Astrocyte of the spinal cord (primary cell): ENCODE results near the gene KRTAP5-10.
"Not testable (repeated sequence)": the region's sequence is repeated elsewhere in the genome, so short reads cannot be mapped to it uniquely, and the experiment has no call there.

Source experiments
- DNase-seq: peaks from one replicate; pipeline ENCODE4 v3.0.0; 2011; ENCODE audit warnings: low read depth, low spot score
- H3K4me3 ChIP-seq: 2 replicates; pipeline ENCODE4 v1.5.1; 2011; ENCODE audit warnings: low read depth, mild to moderate bottlenecking, low read length, moderate library complexity
- CTCF ChIP-seq: IDR thresholded peaks from 2 replicates; pipeline ENCODE4 v1.5.1; 2012; ENCODE audit warnings: low read depth, mild to moderate bottlenecking, low read length, inconsistent platforms
- in situ Hi-C: cut with HindIII; loops from 2 replicates; pipeline ENCODE4 v1.10.0; 2017; ENCODE audit warnings: low sequenced_read_pairs

Gene KRTAP5-10

GRCh38 chr11:71538666-71538990 lies 26.7 kb upstream of the KRTAP5-10 start:
- no peak for TF ChIP-seq CTCF
- H3K4me3 ChIP-seq: no peak overlapping the region
- DNase-seq: no peak
- in situ Hi-C loops: no loop called here

- in situ Hi-C loops: no loop called here
- no peak overlapping the region for H3K4me3 ChIP-seq
- DNase-seq: no peak
- TF ChIP-seq CTCF: no peak
Measured at GRCh38 chr11:71539017-71539416, 26.3 kb upstream of the KRTAP5-10 start.

GRCh38 chr11:71539971-71540370 lies 25.4 kb upstream of the KRTAP5-10 start:
- DNase-seq, H3K4me3 ChIP-seq, in situ Hi-C loops: not testable (repeated sequence)

GRCh38 chr11:71540521-71541304 lies 24.6 kb upstream of the KRTAP5-10 start:
- DNase-seq, in situ Hi-C loops, H3K4me3 ChIP-seq: not testable (repeated sequence)

GRCh38 chr11:71542382-71542781 lies 23.0 kb upstream of the KRTAP5-10 start:
- in situ Hi-C loops: no loop called here
- H3K4me3 ChIP-seq: no peak overlapping the region
- TF ChIP-seq CTCF: no peak
- no peak for DNase-seq

- in situ Hi-C loops: no loop called here
- TF ChIP-seq CTCF: no peak
- no peak overlapping the region for H3K4me3 ChIP-seq
- DNase-seq: no peak
Measured at GRCh38 chr11:71542879-71543777, 22.2 kb upstream of the KRTAP5-10 start.

- DNase-seq: no peak
- no peak for TF ChIP-seq CTCF
- in situ Hi-C loops: no loop called here
- no peak overlapping the region for H3K4me3 ChIP-seq
Measured at GRCh38 chr11:71543866-71544265, 21.5 kb upstream of the KRTAP5-10 start.
